ENCODE results near the gene METTL2A. TPM values are rescaled to one million over a fixed set of nuclear protein-coding genes. Genes with fewer than 3 reads are reported as not detected.
A peak's percentile ranks its signal among the peaks of the same experiment; 100 is the strongest.
"Not testable (repeated sequence)": the region's sequence is repeated elsewhere in the genome, so short reads cannot be mapped to it uniquely, and the experiment has no call there.

METTL2A gene, protein sequence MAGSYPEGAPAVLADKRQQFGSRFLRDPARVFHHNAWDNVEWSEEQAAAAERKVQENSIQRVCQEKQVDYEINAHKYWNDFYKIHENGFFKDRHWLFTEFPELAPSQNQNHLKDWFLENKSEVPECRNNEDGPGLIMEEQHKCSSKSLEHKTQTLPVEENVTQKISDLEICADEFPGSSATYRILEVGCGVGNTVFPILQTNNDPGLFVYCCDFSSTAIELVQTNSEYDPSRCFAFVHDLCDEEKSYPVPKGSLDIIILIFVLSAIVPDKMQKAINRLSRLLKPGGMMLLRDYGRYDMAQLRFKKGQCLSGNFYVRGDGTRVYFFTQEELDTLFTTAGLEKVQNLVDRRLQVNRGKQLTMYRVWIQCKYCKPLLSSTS
- polyA plus RNA-seq (2013) = 12.5 and 13.9 TPM in 2 replicates

DNA sequence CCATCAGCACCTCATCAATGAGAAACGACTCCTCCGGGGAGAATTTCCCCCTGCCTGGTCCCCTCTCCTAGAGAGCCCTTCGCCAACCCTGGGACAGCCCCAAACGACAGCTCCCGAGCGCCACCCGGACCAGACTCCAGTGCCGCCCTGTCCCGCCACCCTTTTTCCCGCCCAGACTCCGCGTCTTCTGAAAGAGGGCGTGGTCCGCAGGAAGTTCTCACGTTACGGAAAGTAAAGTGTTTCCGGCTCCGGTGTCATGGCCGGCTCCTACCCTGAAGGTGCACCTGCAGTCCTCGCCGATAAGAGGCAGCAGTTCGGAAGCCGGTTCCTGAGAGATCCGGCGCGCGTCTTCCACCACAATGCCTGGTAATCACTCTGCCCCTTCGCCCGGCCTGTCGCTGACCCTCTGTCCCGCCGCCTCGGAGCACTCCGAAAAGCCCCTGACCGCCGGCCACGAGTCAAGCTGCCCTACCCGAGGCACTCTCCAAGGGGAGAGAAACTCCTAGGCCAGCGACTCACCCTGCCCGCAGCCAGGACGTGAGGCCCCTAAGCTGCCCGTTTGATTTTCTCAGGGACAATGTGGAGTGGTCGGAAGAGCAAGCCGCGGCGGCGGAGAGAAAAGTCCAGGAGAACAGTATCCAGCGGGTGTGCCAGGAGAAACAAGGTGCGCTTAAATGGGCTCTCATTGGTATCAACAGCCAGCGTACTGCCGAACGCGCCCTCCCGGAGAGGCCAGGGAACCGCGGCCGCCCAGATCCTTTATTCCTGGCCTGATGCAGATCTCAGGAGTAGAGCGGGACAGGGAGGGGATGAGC is at the start of gene METTL2A:
Gene METTL2A (plus strand): TSS at position 251 of the 815 bp plus-strand sequence. CDS start 6 bp downstream, at position 257.
- H3K36me3 ChIP-seq (ENCODE audit: control insufficient read depth in 1 of 2, insufficient read depth in 2 of 2, low read length in 2 of 2); H2BK120ac ChIP-seq (ENCODE audit: insufficient read depth, low read length, poor library complexity); H3K4ac ChIP-seq (ENCODE audit: low read depth, low read length); H3K4me1 ChIP-seq (ENCODE audit: control insufficient read depth in 1 of 2, insufficient read depth in 2 of 2, low read length in 2 of 2); H3K79me1 ChIP-seq (ENCODE audit: low read length); H3K18ac ChIP-seq (ENCODE audit: low read length); H3K23ac ChIP-seq (ENCODE audit: low read length); H2BK12ac ChIP-seq (ENCODE audit: low read length); H2AK5ac ChIP-seq (ENCODE audit: low read length); H3K27me3 ChIP-seq (ENCODE audit: insufficient read depth, low read length); H3K27ac ChIP-seq (ENCODE audit: low read depth, low read length); H3K9me3 ChIP-seq (ENCODE audit: insufficient read depth, low read depth, low read length); H3K79me2 ChIP-seq (ENCODE audit: control insufficient read depth, insufficient read depth, low read length, poor library complexity); H2BK5ac ChIP-seq (ENCODE audit: low read depth, low read length, poor library complexity): not testable (repeated sequence)
- Histone ChIP-seq H3K4me3 (ENCODE audit: low read depth, low read length) (peak within 1 kb of the TSS; percentile 90), H4K12ac (ENCODE audit: low read depth, low read length) (peak within 1 kb of the TSS; percentile 52), H3K14ac (ENCODE audit: low read length) (peak within 1 kb of the TSS; percentile 8), H4K91ac (ENCODE audit: low read depth, low read length) (peak within 1 kb of the TSS; percentile 19), H2AFZ (ENCODE audit: insufficient read depth, low read length, poor library complexity) (peak within 1 kb of the TSS; percentile 79), H3K9ac (ENCODE audit: low read length) (peak within 1 kb of the TSS; percentile 77), H4K8ac (ENCODE audit: low read depth, low read length) (peak within 1 kb of the TSS; percentile 92), H3K4me2 (ENCODE audit: low read length) (peak within 1 kb of the TSS; percentile 93)
- peak; percentile 81 to 89 for DNase-seq
- WGBS (ENCODE audit: extremely low coverage, insufficient coverage, insufficient read length) = no CpG with 5 or more reads among the region's 58 CpGs

DNA sequence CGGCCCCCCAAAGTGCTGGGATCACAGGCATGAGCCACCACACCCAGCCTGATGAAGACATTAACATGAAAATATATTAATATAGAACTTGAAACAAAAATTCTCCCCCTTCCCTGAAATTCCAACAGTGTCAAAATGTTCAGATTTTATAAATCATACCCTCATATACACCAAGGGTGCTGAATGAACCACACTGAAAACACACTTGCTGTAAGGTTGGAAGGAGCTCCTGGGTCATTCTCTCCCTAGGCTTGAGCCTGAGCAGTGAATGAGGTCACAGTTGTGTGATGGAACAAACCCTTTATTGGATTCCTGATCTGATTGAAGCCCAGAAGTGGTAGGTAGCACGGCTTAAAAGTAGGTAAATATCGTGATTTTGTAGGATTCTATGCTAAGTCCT is 43.4 kb upstream of the METTL2A start, which contains the start of gene EFCAB3:
Gene EFCAB3 (plus strand): TSS at position 301 of the 400 bp plus-strand sequence. CDS start 2,427 bp downstream, outside the sequence.
- Histone ChIP-seq H2BK5ac (ENCODE audit: low read depth, low read length, poor library complexity) (no peak within 1 kb of the TSS), H3K27ac (ENCODE audit: low read depth, low read length) (no peak within 1 kb of the TSS), H4K91ac (ENCODE audit: low read depth, low read length) (no peak within 1 kb of the TSS), H3K4me2 (ENCODE audit: low read length) (no peak within 1 kb of the TSS), H4K8ac (ENCODE audit: low read depth, low read length) (no peak within 1 kb of the TSS), H3K4me1 (ENCODE audit: control insufficient read depth in 1 of 2, insufficient read depth in 2 of 2, low read length in 2 of 2) (no peaks in the 10 kb centered on the region), H3K9me3 (ENCODE audit: insufficient read depth, low read depth, low read length) (peaks cover 3% of the 10 kb centered on the region), H2AFZ (ENCODE audit: insufficient read depth, low read length, poor library complexity) (no peak within 1 kb of the TSS), H3K4me3 (ENCODE audit: low read depth, low read length) (no peak within 1 kb of the TSS), H3K27me3 (ENCODE audit: insufficient read depth, low read length) (no peaks in the 10 kb centered on the region), H3K9ac (ENCODE audit: low read length) (no peak within 1 kb of the TSS), H3K18ac (ENCODE audit: low read length) (no peak within 1 kb of the TSS), H4K12ac (ENCODE audit: low read depth, low read length) (no peak within 1 kb of the TSS), H2AK5ac (ENCODE audit: low read length) (no peak within 1 kb of the TSS), H3K79me2 (ENCODE audit: control insufficient read depth, insufficient read depth, low read length, poor library complexity) (no peaks in the 10 kb centered on the region), H2BK120ac (ENCODE audit: insufficient read depth, low read length, poor library complexity) (no peak within 1 kb of the TSS), H3K36me3 (ENCODE audit: control insufficient read depth in 1 of 2, insufficient read depth in 2 of 2, low read length in 2 of 2) (no peaks in the 10 kb centered on the region), H3K23ac (ENCODE audit: low read length) (no peak within 1 kb of the TSS), H3K79me1 (ENCODE audit: low read length) (no peaks in the 10 kb centered on the region), H2BK12ac (ENCODE audit: low read length) (no peak within 1 kb of the TSS), H3K4ac (ENCODE audit: low read depth, low read length) (no peak within 1 kb of the TSS), H3K14ac (ENCODE audit: low read length) (no peak within 1 kb of the TSS)
- no peak for DNase-seq
- no CpG with 5 or more reads among the region's 3 CpGs for whole genome bisulfite sequencing (ENCODE audit: extremely low coverage, insufficient coverage, insufficient read length)

DNA sequence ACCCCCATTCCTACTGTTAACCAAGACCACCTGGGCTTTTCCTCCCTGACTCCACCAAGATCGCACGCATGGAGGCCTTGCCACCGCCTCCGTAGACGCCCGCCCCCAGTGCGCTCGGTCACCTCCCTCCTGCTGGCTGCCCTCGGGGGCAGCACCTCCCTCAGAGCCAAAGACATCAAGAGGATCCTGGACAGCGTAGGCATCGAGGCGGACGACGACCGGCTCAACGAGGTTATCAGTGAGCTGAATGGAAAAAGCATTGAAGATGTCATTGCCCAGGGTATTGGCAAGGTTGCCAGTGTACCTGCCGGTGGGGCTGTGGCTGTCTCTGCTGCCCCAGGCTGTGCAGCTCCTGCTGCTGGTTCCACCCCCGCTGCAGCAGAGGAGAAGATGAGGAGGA is 42.1 kb upstream of the METTL2A start:
- Histone ChIP-seq H4K8ac (ENCODE audit: low read depth, low read length) (no peak overlapping the region), H3K27me3 (ENCODE audit: insufficient read depth, low read length) (no peaks in the 10 kb centered on the region), H4K12ac (ENCODE audit: low read depth, low read length) (no peak overlapping the region), H2BK120ac (ENCODE audit: insufficient read depth, low read length, poor library complexity) (no peak overlapping the region), H3K36me3 (ENCODE audit: control insufficient read depth in 1 of 2, insufficient read depth in 2 of 2, low read length in 2 of 2) (no peaks in the 10 kb centered on the region), H3K23ac (ENCODE audit: low read length) (no peak overlapping the region), H3K4me3 (ENCODE audit: low read depth, low read length) (peak overlapping the region; percentile 50), H3K4me1 (ENCODE audit: control insufficient read depth in 1 of 2, insufficient read depth in 2 of 2, low read length in 2 of 2) (no peaks in the 10 kb centered on the region), H4K91ac (ENCODE audit: low read depth, low read length) (no peak overlapping the region), H2AK5ac (ENCODE audit: low read length) (no peak overlapping the region), H3K79me1 (ENCODE audit: low read length) (no peaks in the 10 kb centered on the region), H2AFZ (ENCODE audit: insufficient read depth, low read length, poor library complexity) (no peak overlapping the region), H3K79me2 (ENCODE audit: control insufficient read depth, insufficient read depth, low read length, poor library complexity) (no peaks in the 10 kb centered on the region), H3K27ac (ENCODE audit: low read depth, low read length) (no peak overlapping the region), H3K14ac (ENCODE audit: low read length) (no peak overlapping the region), H3K9ac (ENCODE audit: low read length) (no peak overlapping the region), H2BK12ac (ENCODE audit: low read length) (no peak overlapping the region), H3K4ac (ENCODE audit: low read depth, low read length) (no peak overlapping the region), H2BK5ac (ENCODE audit: low read depth, low read length, poor library complexity) (no peak overlapping the region), H3K4me2 (ENCODE audit: low read length) (no peak overlapping the region), H3K9me3 (ENCODE audit: insufficient read depth, low read depth, low read length) (peaks cover 3% of the 10 kb centered on the region), H3K18ac (ENCODE audit: low read length) (no peak overlapping the region)
- no peak for DNase-seq
- WGBS (ENCODE audit: extremely low coverage, insufficient coverage, insufficient read length) = no CpG with 5 or more reads among the region's 18 CpGs

DNA sequence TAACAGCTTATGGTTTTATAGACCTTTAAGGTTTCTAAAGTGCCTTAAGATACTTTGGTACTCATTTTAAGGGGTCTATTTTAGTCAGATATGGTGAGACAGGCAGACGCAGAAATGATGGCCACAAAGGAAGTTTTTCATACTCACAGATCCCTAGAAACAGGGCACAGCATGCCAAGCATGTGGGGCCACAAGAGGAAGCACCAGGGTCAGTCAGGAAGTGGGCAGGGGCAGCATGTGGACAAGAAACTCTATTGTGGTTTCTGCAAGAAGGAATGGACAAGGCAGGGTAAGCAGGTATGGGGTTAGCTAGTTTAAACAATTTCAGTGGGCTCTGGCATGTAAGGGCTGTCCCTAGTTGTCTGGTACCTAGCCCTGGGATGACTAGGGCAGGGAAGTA is 34.8 kb upstream of the METTL2A start:
- no peaks in the 10 kb centered on the region for H3K79me2 ChIP-seq (ENCODE audit: control insufficient read depth, insufficient read depth, low read length, poor library complexity)
- no peak overlapping the region for H3K18ac ChIP-seq (ENCODE audit: low read length)
- no peak overlapping the region for H4K12ac ChIP-seq (ENCODE audit: low read depth, low read length)
- H3K4me3 ChIP-seq (ENCODE audit: low read depth, low read length) = no peak overlapping the region
- no peak overlapping the region for H2BK120ac ChIP-seq (ENCODE audit: insufficient read depth, low read length, poor library complexity)
- H2BK5ac ChIP-seq (ENCODE audit: low read depth, low read length, poor library complexity) = no peak overlapping the region
- H3K14ac ChIP-seq (ENCODE audit: low read length) = no peak overlapping the region
- peak overlapping the region; percentile 51 for H3K9ac ChIP-seq (ENCODE audit: low read length)
- H3K23ac ChIP-seq (ENCODE audit: low read length) = no peak overlapping the region
- no peak overlapping the region for H2AK5ac ChIP-seq (ENCODE audit: low read length)
- H2AFZ ChIP-seq (ENCODE audit: insufficient read depth, low read length, poor library complexity) = no peak overlapping the region
- no peaks in the 10 kb centered on the region for H3K9me3 ChIP-seq (ENCODE audit: insufficient read depth, low read depth, low read length)
- no peaks in the 10 kb centered on the region for H3K79me1 ChIP-seq (ENCODE audit: low read length)
- no peak overlapping the region for H3K27ac ChIP-seq (ENCODE audit: low read depth, low read length)
- no peak for DNase-seq
- H3K27me3 ChIP-seq (ENCODE audit: insufficient read depth, low read length) = no peaks in the 10 kb centered on the region
- WGBS (ENCODE audit: extremely low coverage, insufficient coverage, insufficient read length) = no CpG with 5 or more reads among the region's 1 CpG
- no peak overlapping the region for H3K4ac ChIP-seq (ENCODE audit: low read depth, low read length)
- no peak overlapping the region for H4K8ac ChIP-seq (ENCODE audit: low read depth, low read length)
- H4K91ac ChIP-seq (ENCODE audit: low read depth, low read length) = no peak overlapping the region
- H3K4me1 ChIP-seq (ENCODE audit: control insufficient read depth in 1 of 2, insufficient read depth in 2 of 2, low read length in 2 of 2) = no peaks in the 10 kb centered on the region
- H3K4me2 ChIP-seq (ENCODE audit: low read length) = no peak overlapping the region
- H2BK12ac ChIP-seq (ENCODE audit: low read length) = no peak overlapping the region
- H3K36me3 ChIP-seq (ENCODE audit: control insufficient read depth in 1 of 2, insufficient read depth in 2 of 2, low read length in 2 of 2) = no peaks in the 10 kb centered on the region
